HCT116 (cell line): ENCODE measurements around the gene ADD2. TPM values are rescaled to one million over a fixed set of nuclear protein-coding genes. Genes with fewer than 3 reads are reported as not detected.

ENCODE experiments used
- ATAC-seq: fragments of 200-7000 bp; cut with Tn5 transposase; 2 replicates; pipeline ENCODE4 v1.9.1; 2020; ENCODE audit warnings: mild to moderate bottlenecking, moderate library complexity
- BruUV-seq: library from RNA; stranded (reverse); fragments of 400-500 nt; replicated peaks from 2 replicates; lab custom pipeline; 2021; lab: Mats Ljungman, UMichigan
- CTCF ChIA-PET: fragments of 300-600 bp; sonication (Branson Sonifier 250); formaldehyde crosslinking; loops from one replicate; lab custom pipeline; 2021; ENCODE audit warnings: antibody characterized with exemption; lab: Charles Lee
- POLR2A ChIA-PET: fragments of 300-600, 350-600 bp; sonication (Branson Sonifier 250); formaldehyde crosslinking; loops from one replicate; lab custom pipeline; 2021; ENCODE audit warnings: antibody characterized with exemption; lab: Charles Lee
- RAD21 ChIA-PET, 2 experiments: fragments of 300-600 bp; sonication (Branson Sonifier 250); formaldehyde crosslinking; loops; one replicate each; lab custom pipeline; 2023; ENCODE audit warnings: low total read pairs in 2 of 2; ENCODE audit not compliant: uncharacterized antibody in 2 of 2, unreplicated experiment in 2 of 2, low non-redundant PET in 1 of 2; lab: Charles Lee
- DNase-seq: peaks from one replicate; pipeline ENCODE4 v3.0.0-alpha.2; 2010; ENCODE audit warnings: low read depth, low spot score
- H2AFZ ChIP-seq: fragments of 200-600 bp; shearing (Covaris generic), sonication (generic); 2 replicates; pipeline ENCODE4 v1.6.1; 2017; ENCODE audit warnings: low read depth, mixed run types, mixed read lengths, antibody characterized with exemption, low read length; ENCODE audit not compliant: poor library complexity, severe bottlenecking
- H3K27ac ChIP-seq: 2 replicates; pipeline ENCODE4 v1.5.1; 2012; ENCODE audit warnings: low read depth, low read length
- H3K27me3 ChIP-seq: fragments of 200-600 bp; sonication (generic); 2 replicates; pipeline ENCODE4 v1.6.1; 2016; ENCODE audit warnings: mixed run types, low read length, mixed read lengths; ENCODE audit not compliant: insufficient read depth
- H3K36me3 ChIP-seq, 2 experiments: fragments of 200-500 bp in 1 of 2; fragments of 200-600 bp in 1 of 2; sonication (Bioruptor generic) in 1 of 2; sonication (generic) in 1 of 2; 2 replicates each; pipeline versions ENCODE4 v1.5.1 to v1.6.1; 2014 to 2016; ENCODE audit warnings: low read length in 2 of 2, inconsistent platforms in 1 of 2, mixed read lengths in 1 of 2, mixed run types in 1 of 2; ENCODE audit not compliant: insufficient read depth in 2 of 2, control insufficient read depth in 1 of 2
- H3K4me1 ChIP-seq, 2 experiments: fragments of 200-600 bp in 1 of 2; sonication (generic) in 1 of 2; 2 replicates each; pipeline versions ENCODE4 v1.5.1 to v1.6.1; 2012 to 2017; ENCODE audit warnings: low read length in 2 of 2, inconsistent platforms in 1 of 2, mild to moderate bottlenecking in 1 of 2, mixed read lengths in 1 of 2, mixed run types in 1 of 2, moderate library complexity in 1 of 2; ENCODE audit not compliant: insufficient read depth in 2 of 2, control insufficient read depth in 1 of 2
- H3K4me2 ChIP-seq: fragments of 200-600 bp; sonication (generic); 2 replicates; pipeline ENCODE4 v1.6.1; 2017; ENCODE audit warnings: mixed run types, low read length, mixed read lengths
- H3K4me3 ChIP-seq, 2 experiments: fragments of 200-600 bp in 1 of 2; sonication (generic) in 1 of 2; replicated peaks in 1 of 2; 2 replicates each; pipeline ENCODE4 v1.5.1; 2011 to 2016; ENCODE audit warnings: low read length in 2 of 2, control low read depth in 1 of 2, low read depth in 1 of 2, mild to moderate bottlenecking in 1 of 2, mixed read lengths in 1 of 2, mixed run types in 1 of 2
- H3K79me2 ChIP-seq: fragments of 200-600 bp; sonication (generic); 2 replicates; pipeline ENCODE4 v1.6.1; 2017; ENCODE audit warnings: mild to moderate bottlenecking, mixed run types, low read length, moderate library complexity, mixed read lengths; ENCODE audit not compliant: insufficient read depth
- H3K9ac ChIP-seq: fragments of 200-600 bp; sonication (generic); 2 replicates; pipeline ENCODE4 v1.6.1; 2016; ENCODE audit warnings: low read length, mixed read lengths
- H3K9me2 ChIP-seq: fragments of 200-600 bp; sonication (generic), shearing (Covaris generic); 2 replicates; pipeline ENCODE4 v1.6.1; 2017; ENCODE audit warnings: mixed run types, mild to moderate bottlenecking, moderate library complexity; ENCODE audit not compliant: insufficient read depth
- H3K9me3 ChIP-seq, 2 experiments: fragments of 200-500 bp in 1 of 2; fragments of 200-600 bp in 1 of 2; sonication (Bioruptor generic) in 1 of 2; sonication (generic) in 1 of 2; 2 replicates each; pipeline ENCODE4 v1.6.1; 2014 to 2017; ENCODE audit warnings: low read length in 2 of 2, mixed read lengths in 2 of 2, inconsistent platforms in 1 of 2, low read depth in 1 of 2, mild to moderate bottlenecking in 1 of 2, mixed run types in 1 of 2, moderate library complexity in 1 of 2; ENCODE audit not compliant: control insufficient read depth in 1 of 2, insufficient read depth in 1 of 2
- H4K20me1 ChIP-seq: fragments of 200-600 bp; sonication (generic), shearing (Covaris generic); 2 replicates; pipeline ENCODE4 v1.6.1; 2017; ENCODE audit warnings: mixed run types, mild to moderate bottlenecking, moderate library complexity; ENCODE audit not compliant: insufficient read depth
- CEBPB ChIP-seq: IDR thresholded peaks from 2 replicates; pipeline ENCODE4 v1.6.1; 2012; ENCODE audit warnings: low read depth
- EZH2phosphoT487 ChIP-seq: fragments of 200-600 bp; IDR thresholded peaks from 2 replicates; pipeline ENCODE4 v1.6.1; 2018; ENCODE audit warnings: antibody characterized with exemption, borderline replicate concordance
- JUND ChIP-seq: IDR thresholded peaks from 2 replicates; pipeline ENCODE4 v1.6.1; 2012
- POLR2A ChIP-seq: IDR thresholded peaks from 2 replicates; pipeline ENCODE4 v1.7.0; 2011; ENCODE audit warnings: borderline replicate concordance; ENCODE audit not compliant: insufficient read depth, insufficient read length; ENCODE audit errors: extremely low read depth
- ZNF274 ChIP-seq: fragments of 200-500 bp; sonication (Bioruptor generic); IDR thresholded peaks from 2 replicates; pipeline ENCODE4 v1.6.1; 2014; ENCODE audit warnings: mild to moderate bottlenecking, low read depth, low read length, inconsistent platforms
- intact Hi-C: fragments of 100-400 bp; cut with micrococcal nuclease; formaldehyde crosslinking; loops from 2 replicates; pipeline ENCODE4 v1.10.0; 2022
- total RNA-seq: library from RNA; stranded (reverse); gene quantifications from one replicate; pipeline ENCODE4 v1.2.1, GENCODE V29; 2021; ENCODE audit not compliant: unreplicated experiment
- TF ChIP-seq, protein P1 (sequence below): IDR thresholded peaks from 2 replicates; pipeline ENCODE4 v1.6.1; 2012

The ADD2 gene
- total RNA-seq, 1 experiment from 2014 or later = 0.15 TPM

DNA sequence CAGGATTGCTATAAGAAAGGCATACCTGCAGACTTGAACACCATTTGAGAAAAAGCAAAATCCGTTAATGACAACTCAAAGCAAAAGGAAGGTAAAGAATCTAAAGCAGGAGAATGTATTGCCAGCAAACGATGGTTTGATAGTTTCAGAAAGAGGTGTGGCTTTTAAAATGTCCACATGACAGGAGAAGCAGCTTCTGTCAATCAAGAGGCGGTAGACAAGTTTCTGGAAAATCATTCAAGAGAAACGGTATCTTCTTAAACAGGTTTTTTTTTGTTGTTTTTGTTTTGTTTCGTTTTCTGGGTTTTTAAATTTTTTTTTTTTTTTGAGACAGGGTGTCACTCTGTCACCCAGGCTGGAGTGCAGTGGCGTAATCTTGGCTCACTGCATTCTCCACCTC, 38.6 kb upstream of the ADD2 start:
- H3K4me2 ChIP-seq = no peak overlapping the region

DNA sequence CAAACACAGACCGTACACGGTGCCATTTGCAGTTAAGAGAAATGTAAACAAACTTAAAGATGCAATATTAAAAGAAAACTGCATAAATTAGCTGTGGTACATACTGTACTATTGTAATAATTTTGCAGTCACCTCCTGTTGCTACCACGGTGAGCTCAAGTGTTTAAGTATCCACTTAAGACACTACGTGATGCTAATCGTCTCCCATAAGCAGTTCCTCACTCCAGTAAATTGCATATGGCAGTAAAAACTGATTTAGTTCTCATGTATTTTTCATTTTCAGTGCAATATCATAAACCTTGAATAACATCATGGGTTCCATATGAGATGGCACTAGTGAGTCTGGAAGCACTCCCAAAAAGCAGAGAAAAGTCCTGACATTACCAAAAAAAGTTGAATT, 38.0 kb upstream of the ADD2 start:
- Histone ChIP-seq H3K9ac (no peak overlapping the region), H3K27me3 (no peaks in the 10 kb centered on the region), H3K27ac (no peak overlapping the region), H2AFZ (no peak overlapping the region), H3K4me1 (no peaks in the 10 kb centered on the region), H3K36me3 (no peaks in the 10 kb centered on the region), H3K9me3 (no peaks in the 10 kb centered on the region), H3K4me3 (no peak overlapping the region), H3K9me2 (no peaks in the 10 kb centered on the region), H4K20me1 (no peaks in the 10 kb centered on the region), H3K79me2 (no peaks in the 10 kb centered on the region), H3K4me2 (no peak overlapping the region)
- DNase-seq (no peak), ATAC-seq (no peak)
- RAD21 ChIA-PET = no interaction called here
- no peak for TF ChIP-seq JUND
- TF ChIP-seq, protein P1, sequence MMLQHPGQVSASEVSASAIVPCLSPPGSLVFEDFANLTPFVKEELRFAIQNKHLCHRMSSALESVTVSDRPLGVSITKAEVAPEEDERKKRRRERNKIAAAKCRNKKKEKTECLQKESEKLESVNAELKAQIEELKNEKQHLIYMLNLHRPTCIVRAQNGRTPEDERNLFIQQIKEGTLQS = no peak
- no peak for TF ChIP-seq ZNF274
- TF ChIP-seq CEBPB = no peak
- no peak for TF ChIP-seq EZH2phosphoT487
- intact Hi-C loops = loop anchor here (1.0 kb wide), 1 partner anchor 18 kb away; no protein-coding TSS in a partner anchor
- POLR2A ChIA-PET = interaction anchor here (1.5 kb wide), 1 partner anchor 142 kb away, joined by 3 read pairs; no protein-coding TSS in a partner anchor
- CTCF ChIA-PET = no interaction called here
- no TSS peak for BruUV-seq

More for the DNA sequence above, 38.6 kb upstream of the ADD2 start:
- Histone ChIP-seq H3K36me3 (no peaks in the 10 kb centered on the region), H3K27me3 (no peaks in the 10 kb centered on the region), H2AFZ (no peak overlapping the region), H3K9me3 (no peaks in the 10 kb centered on the region), H3K9me2 (no peaks in the 10 kb centered on the region), H3K27ac (no peak overlapping the region), H3K4me3 (no peak overlapping the region), H3K9ac (no peak overlapping the region), H3K79me2 (no peaks in the 10 kb centered on the region), H3K4me1 (no peaks in the 10 kb centered on the region), H4K20me1 (no peaks in the 10 kb centered on the region)
- ChIA-PET POLR2A (interaction anchor here (1.5 kb wide), 1 partner anchor 142 kb away, joined by 3 read pairs; no protein-coding TSS in a partner anchor), CTCF (no interaction called here), RAD21 (no interaction called here)
- ATAC-seq (no peak), DNase-seq (no peak)
- intact Hi-C loops = loop anchor here (1.0 kb wide), 1 partner anchor 18 kb away; no protein-coding TSS in a partner anchor
- TF ChIP-seq JUND (no peak), CEBPB (no peak), EZH2phosphoT487 (no peak), ZNF274 (no peak), POLR2A (no peak)
- no TSS peak for BruUV-seq
